DOHH2 (cell line): ENCODE data around the gene GMEB2.

Experiments used
- H3F3A ChIP-seq: fragments of 200-600 bp; sonication (generic), shearing (Covaris generic); 2 replicates; pipeline ENCODE4 v1.6.0; 2016; ENCODE audit warnings: antibody characterized with exemption, mild to moderate bottlenecking; ENCODE audit not compliant: control insufficient read depth, insufficient read depth
- H3K27ac ChIP-seq: fragments of 200-600 bp; sonication (generic); 2 replicates; pipeline ENCODE4 v1.5.1; 2014; ENCODE audit warnings: low read depth, mild to moderate bottlenecking, low read length, moderate library complexity
- H3K27me3 ChIP-seq: fragments of 200-600 bp; sonication (generic); 2 replicates; pipeline ENCODE4 v1.6.1; 2014; ENCODE audit warnings: mild to moderate bottlenecking, low read length, mixed read lengths; ENCODE audit not compliant: control insufficient read depth
- H3K36me3 ChIP-seq: fragments of 200-600 bp; sonication (generic); 2 replicates; pipeline ENCODE4 v1.6.1; 2014; ENCODE audit warnings: mild to moderate bottlenecking, low read length, moderate library complexity, mixed read lengths; ENCODE audit not compliant: control insufficient read depth
- H3K4me1 ChIP-seq: fragments of 200-600 bp; sonication (generic); 2 replicates; pipeline ENCODE4 v1.6.1; 2014; ENCODE audit warnings: mild to moderate bottlenecking, low read length, mixed read lengths; ENCODE audit not compliant: control insufficient read depth
- H3K4me2 ChIP-seq: fragments of 200-600 bp; sonication (generic); 2 replicates; pipeline ENCODE4 v1.6.0; 2014; ENCODE audit warnings: mild to moderate bottlenecking, low read length, moderate library complexity
- H3K4me3 ChIP-seq: fragments of 200-600 bp; sonication (generic); 2 replicates; pipeline ENCODE4 v1.5.1; 2014; ENCODE audit warnings: mild to moderate bottlenecking, low read length, mixed read lengths
- H3K79me2 ChIP-seq: fragments of 200-600 bp; sonication (generic); 2 replicates; pipeline ENCODE4 v1.6.1; 2014; ENCODE audit warnings: mild to moderate bottlenecking, low read length, mixed read lengths; ENCODE audit not compliant: control insufficient read depth
- H3K9me2 ChIP-seq: fragments of 200-600 bp; sonication (generic); replicated peaks from 2 replicates; pipeline ENCODE4 v1.6.1; 2014; ENCODE audit warnings: mild to moderate bottlenecking, low read length, mixed read lengths; ENCODE audit not compliant: control insufficient read depth
- H3K9me3 ChIP-seq: fragments of 200-600 bp; sonication (generic); 2 replicates; pipeline ENCODE4 v1.6.1; 2014; ENCODE audit warnings: antibody characterized with exemption, low read length, mixed read lengths; ENCODE audit not compliant: control insufficient read depth, insufficient read depth
- H4K20me1 ChIP-seq: fragments of 200-600 bp; sonication (generic); 2 replicates; pipeline ENCODE4 v1.6.0; 2014; ENCODE audit warnings: low read depth, mild to moderate bottlenecking, antibody characterized with exemption, low read length, moderate library complexity; ENCODE audit not compliant: control insufficient read depth, insufficient read depth
- EZH2phosphoT487 ChIP-seq: fragments of 200-600 bp; sonication (generic); IDR thresholded peaks from 2 replicates; pipeline ENCODE4 v1.6.1; 2017; ENCODE audit warnings: borderline replicate concordance, mild to moderate bottlenecking, antibody characterized with exemption, low read length, moderate library complexity, mixed read lengths
- TF ChIP-seq, protein P1 (sequence below): fragments of 200-600 bp; sonication (generic); IDR thresholded peaks from one replicate; pipeline ENCODE4 v1.5.1; 2014; ENCODE audit warnings: antibody characterized with exemption, mild to moderate bottlenecking, low read depth, low read length; ENCODE audit not compliant: poor library complexity, severe bottlenecking

GMEB2 gene

DNA sequence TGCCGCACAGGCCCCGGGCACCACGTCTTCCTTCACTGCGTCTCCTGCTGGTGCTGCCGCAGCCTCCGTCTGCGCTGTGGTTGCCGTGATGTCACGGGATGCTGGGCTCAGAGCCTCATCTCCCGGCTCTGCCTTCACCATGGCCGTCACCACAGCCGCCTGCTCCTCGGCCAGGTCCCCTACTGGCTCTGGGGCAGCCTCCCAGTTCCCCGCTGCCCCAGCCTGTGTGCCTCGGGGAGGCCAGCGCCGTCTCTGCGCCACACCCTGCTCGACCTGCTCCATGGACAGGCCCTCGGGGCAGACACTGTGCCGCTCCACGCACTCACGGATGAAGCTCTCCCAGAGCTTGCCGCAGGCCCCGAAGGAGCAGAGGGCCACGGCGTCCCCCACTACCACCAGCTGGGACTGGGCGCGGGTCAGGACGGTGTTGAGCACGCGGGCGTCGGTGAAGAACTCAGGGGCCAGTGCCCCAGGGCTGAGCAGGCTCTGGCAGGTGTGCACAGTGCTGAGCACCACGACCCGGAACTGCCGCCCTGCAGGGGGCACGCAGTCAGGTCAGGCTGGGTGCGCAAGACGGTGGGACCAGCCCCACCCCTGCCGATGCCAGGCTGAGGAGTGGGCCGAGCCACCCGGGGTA, 61.1 kb downstream of the GMEB2 start:
- Histone ChIP-seq H3K4me2 (no peak overlapping the region), H3F3A (no peaks in the 10 kb centered on the region), H3K4me1 (peaks cover 24% of the 10 kb centered on the region), H3K79me2 (no peaks in the 10 kb centered on the region), H4K20me1 (peaks cover 3% of the 10 kb centered on the region; the same call in 1 of the 2 replicates), H3K4me3 (no peak overlapping the region), H3K9me2 (no peaks in the 10 kb centered on the region), H3K27ac (no peak overlapping the region), H3K9me3 (no peaks in the 10 kb centered on the region), H3K27me3 (peaks cover 24% of the 10 kb centered on the region), H3K36me3 (no peaks in the 10 kb centered on the region)
- TF ChIP-seq EZH2phosphoT487 = no peak
- TF ChIP-seq, protein P1, sequence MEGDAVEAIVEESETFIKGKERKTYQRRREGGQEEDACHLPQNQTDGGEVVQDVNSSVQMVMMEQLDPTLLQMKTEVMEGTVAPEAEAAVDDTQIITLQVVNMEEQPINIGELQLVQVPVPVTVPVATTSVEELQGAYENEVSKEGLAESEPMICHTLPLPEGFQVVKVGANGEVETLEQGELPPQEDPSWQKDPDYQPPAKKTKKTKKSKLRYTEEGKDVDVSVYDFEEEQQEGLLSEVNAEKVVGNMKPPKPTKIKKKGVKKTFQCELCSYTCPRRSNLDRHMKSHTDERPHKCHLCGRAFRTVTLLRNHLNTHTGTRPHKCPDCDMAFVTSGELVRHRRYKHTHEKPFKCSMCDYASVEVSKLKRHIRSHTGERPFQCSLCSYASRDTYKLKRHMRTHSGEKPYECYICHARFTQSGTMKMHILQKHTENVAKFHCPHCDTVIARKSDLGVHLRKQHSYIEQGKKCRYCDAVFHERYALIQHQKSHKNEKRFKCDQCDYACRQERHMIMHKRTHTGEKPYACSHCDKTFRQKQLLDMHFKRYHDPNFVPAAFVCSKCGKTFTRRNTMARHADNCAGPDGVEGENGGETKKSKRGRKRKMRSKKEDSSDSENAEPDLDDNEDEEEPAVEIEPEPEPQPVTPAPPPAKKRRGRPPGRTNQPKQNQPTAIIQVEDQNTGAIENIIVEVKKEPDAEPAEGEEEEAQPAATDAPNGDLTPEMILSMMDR = no peak

DNA sequence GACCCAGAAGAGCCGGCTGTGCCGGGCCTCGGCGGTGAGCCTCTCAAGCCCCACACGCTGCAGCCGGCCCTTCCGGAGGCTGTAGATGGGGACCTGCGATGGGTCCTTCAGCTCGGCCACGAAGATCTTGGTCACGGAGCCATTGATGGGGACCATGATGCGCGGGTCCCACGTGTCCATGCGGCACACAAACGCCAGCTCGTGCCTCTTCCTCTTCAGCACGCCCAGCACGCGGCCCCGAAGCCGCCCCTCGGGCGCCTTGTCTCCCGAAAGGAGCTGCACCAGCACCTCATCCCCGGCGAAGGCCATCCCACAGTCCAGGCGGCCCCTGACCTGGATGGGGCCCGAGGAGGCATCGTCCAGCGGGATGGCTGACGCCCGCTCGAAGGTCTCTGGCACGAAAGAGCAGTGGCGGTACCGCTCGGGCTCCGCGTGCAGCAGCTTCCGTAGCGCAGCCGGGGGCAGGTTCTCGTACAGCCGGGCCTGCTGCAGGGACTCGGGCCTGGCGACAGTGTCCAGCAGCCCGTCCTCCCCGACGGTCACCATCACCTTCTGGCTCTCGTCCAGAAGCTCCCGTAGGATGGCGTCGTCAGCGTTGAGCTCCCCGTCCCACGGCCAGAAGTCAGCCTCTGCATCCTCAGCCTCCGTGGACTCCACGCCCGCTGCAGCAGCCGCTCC, 61.7 kb downstream of the GMEB2 start:
- Histone ChIP-seq H3K27me3 (peaks cover 24% of the 10 kb centered on the region), H3K9me2 (no peaks in the 10 kb centered on the region), H3K27ac (no peak overlapping the region), H3K36me3 (no peaks in the 10 kb centered on the region), H3K4me2 (no peak overlapping the region), H3K9me3 (no peaks in the 10 kb centered on the region), H3K4me1 (peaks cover 24% of the 10 kb centered on the region), H4K20me1 (peaks cover 3% of the 10 kb centered on the region; the same call in 1 of the 2 replicates), H3K79me2 (no peaks in the 10 kb centered on the region), H3F3A (no peaks in the 10 kb centered on the region), H3K4me3 (no peak overlapping the region)
- TF ChIP-seq EZH2phosphoT487 = no peak
- TF ChIP-seq, protein P1 = no peak

DNA sequence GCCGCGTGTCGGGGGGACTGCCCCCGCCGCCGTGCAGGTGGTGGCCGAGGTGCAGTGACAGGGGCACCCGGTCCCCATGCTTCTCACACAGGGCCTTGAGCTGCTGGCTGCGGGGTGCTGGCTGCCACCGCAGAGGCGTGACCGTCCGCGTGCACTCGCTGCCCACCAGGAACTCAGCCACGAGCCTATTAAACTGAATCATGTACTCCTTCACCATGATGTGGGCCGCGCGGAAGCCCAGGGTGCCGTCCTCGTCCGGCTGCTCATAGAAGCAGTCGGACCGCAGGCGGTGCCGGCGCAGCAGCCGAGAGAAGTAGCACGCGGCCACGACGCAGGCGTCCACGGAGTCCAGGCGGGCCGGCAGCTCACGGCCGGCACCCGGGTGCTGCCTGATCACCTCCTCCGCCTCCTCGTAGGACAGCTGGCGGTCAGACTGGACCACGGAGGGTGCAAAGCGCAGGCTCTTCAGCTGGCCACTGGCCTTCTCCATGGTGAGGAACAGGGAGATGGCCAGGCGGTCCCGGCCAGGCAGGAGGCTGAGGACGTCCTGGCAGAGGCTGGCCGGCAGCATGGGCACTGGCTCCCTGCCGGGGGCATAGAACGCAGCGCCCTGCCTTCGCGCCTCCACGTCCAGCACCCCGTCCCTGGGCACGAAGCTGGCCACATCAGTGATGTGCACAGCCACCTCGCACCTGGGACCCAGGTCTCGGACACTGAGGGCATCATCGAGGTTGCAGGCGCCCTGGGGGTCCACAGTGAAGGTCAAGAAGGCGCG, 62.7 kb downstream of the GMEB2 start:
- Histone ChIP-seq H3K27ac (no peak overlapping the region), H3K4me1 (peaks cover 24% of the 10 kb centered on the region), H3K27me3 (peaks cover 22% of the 10 kb centered on the region), H4K20me1 (peaks cover 3% of the 10 kb centered on the region; the same call in 1 of the 2 replicates), H3K79me2 (no peaks in the 10 kb centered on the region), H3K9me3 (no peaks in the 10 kb centered on the region), H3K9me2 (no peaks in the 10 kb centered on the region), H3K36me3 (no peaks in the 10 kb centered on the region), H3K4me2 (no peak overlapping the region), H3K4me3 (no peak overlapping the region), H3F3A (no peaks in the 10 kb centered on the region)
- TF ChIP-seq, protein P1 = no peak
- TF ChIP-seq EZH2phosphoT487 = no peak
